ENCODE measurements around the gene L3MBTL4. TPM values are rescaled to one million over a fixed set of nuclear protein-coding genes. Genes with fewer than 3 reads are reported as not detected.

The L3MBTL4 gene
- total RNA-seq, 1 donor from 2014 or later: 0.56 TPM

GRCh38 chr18:6323319-6323889 is 91.3 kb downstream of the L3MBTL4 start:
- Mint-ChIP-seq H3K27me3 (ENCODE audit: unreplicated experiment) (no peaks in the 10 kb centered on the region), H3K36me3 (ENCODE audit: low read depth, unreplicated experiment) (peaks cover 9% of the 10 kb centered on the region), H3K4me1 (ENCODE audit: unreplicated experiment) (peaks cover 2% of the 10 kb centered on the region), H3K9me3 (ENCODE audit: unreplicated experiment) (peaks cover 4% of the 10 kb centered on the region), H3K27ac (ENCODE audit: unreplicated experiment) (no peak overlapping the region), H3K4me3 (ENCODE audit: unreplicated experiment) (no peak overlapping the region)
- TF ChIP-seq, protein P1, sequence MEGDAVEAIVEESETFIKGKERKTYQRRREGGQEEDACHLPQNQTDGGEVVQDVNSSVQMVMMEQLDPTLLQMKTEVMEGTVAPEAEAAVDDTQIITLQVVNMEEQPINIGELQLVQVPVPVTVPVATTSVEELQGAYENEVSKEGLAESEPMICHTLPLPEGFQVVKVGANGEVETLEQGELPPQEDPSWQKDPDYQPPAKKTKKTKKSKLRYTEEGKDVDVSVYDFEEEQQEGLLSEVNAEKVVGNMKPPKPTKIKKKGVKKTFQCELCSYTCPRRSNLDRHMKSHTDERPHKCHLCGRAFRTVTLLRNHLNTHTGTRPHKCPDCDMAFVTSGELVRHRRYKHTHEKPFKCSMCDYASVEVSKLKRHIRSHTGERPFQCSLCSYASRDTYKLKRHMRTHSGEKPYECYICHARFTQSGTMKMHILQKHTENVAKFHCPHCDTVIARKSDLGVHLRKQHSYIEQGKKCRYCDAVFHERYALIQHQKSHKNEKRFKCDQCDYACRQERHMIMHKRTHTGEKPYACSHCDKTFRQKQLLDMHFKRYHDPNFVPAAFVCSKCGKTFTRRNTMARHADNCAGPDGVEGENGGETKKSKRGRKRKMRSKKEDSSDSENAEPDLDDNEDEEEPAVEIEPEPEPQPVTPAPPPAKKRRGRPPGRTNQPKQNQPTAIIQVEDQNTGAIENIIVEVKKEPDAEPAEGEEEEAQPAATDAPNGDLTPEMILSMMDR (IDR thresholded peaks at IDR 0.05; ENCODE audit: unreplicated experiment): no peak
- DNase-seq (ENCODE audit: low spot score): no peak

DNA sequence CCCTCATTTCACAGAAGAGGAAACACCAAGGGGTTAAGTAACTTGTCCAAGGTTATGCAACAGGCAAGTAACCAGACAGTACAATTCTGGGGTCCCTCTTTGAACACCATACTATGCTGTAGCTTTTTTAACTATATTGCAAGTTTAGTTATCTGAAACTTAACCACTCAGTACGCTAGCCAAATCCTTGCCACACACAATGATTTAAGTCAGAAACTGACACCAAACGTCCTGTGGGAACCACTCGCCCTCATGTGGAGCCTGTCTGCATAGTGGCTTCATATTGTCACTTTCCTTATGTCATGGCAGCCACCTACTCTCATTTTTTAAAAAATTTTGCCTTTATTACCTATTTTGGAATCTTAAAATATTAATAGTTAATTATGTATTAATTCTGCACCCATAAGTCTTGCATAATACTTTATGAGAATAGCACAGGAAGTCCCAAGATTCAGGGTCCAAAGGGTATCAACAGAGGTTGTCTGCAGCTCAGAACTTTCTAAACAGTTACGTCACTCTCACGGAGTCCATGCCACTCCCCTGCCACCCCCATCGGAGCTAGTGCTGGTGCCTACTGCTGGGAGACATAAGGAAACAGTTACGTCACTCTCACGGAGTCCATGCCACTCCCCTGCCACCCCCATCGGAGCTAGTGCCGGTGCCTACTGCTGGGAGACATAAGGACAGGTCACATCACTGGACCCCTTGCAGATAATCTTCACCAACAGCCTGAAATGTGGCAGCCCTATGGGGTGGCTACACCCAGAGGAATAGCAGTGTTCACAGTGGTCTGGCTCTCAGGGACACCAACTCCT is 99.0 kb downstream of the L3MBTL4 start:
- Mint-ChIP-seq H3K36me3 (ENCODE audit: low read depth, unreplicated experiment) (no peaks in the 10 kb centered on the region), H3K4me3 (ENCODE audit: unreplicated experiment) (no peak overlapping the region), H3K9me3 (ENCODE audit: unreplicated experiment) (no peaks in the 10 kb centered on the region), H3K4me1 (ENCODE audit: unreplicated experiment) (peaks cover 2% of the 10 kb centered on the region), H3K27me3 (ENCODE audit: unreplicated experiment) (no peaks in the 10 kb centered on the region), H3K27ac (ENCODE audit: unreplicated experiment) (no peak overlapping the region)
- TF ChIP-seq, protein P1 (IDR thresholded peaks at IDR 0.05; ENCODE audit: unreplicated experiment): no peak
- DNase-seq (ENCODE audit: low spot score): no peak

DNA sequence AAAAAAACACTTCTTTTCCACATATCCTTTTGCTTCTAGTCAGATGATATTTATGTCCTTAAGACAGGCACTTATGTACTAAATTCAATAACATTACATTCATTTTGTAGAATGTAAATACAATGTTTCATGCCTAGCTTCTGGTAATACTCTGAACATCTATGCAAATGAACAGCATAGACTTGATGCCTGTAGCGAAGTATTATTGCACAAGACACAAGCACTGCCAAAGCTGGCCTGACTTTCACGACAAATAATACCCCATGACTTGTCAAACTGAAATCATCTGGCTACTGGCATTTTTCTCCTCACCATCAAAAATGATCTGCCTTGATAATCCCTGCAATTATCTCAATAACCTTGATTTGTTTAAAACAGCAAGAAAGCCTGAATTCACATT is 101.3 kb downstream of the L3MBTL4 start:
- Mint-ChIP-seq H3K27me3 (ENCODE audit: unreplicated experiment) (no peaks in the 10 kb centered on the region), H3K36me3 (ENCODE audit: low read depth, unreplicated experiment) (no peaks in the 10 kb centered on the region), H3K4me1 (ENCODE audit: unreplicated experiment) (no peaks in the 10 kb centered on the region)

DNA sequence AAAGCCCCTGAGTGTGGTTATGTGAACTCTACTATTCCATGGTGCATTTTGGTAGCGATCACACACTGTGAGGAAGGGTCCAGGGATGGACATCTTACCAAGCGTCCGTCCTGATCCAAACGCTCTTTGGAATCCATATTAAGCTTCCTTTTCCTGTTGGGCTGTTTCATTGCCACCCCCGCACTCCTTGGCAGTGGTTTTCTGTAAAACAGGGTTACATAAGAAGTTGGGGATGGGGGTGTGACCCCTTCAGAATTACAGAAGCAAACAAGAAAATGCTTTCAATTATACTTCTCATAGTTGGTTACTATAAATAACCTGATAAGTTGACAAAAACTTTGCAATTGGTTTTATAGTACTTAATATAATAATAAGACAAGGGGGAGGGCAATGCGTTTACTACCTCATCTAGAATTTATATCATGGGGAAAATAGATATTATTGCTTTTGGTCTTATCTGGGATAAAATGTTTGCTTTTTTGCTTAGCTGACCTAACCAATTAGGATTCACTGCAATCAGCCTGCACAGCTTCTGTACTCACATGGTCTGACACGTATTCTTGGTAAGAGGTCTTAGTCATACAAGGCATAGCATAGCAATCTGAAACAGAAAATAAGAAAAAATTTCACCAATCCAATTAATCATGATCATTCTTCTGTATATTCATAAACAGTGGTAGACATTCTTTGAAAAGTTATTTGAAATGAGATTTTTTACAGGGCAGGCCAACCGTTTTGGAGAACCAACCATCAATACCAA is 103.1 kb downstream of the L3MBTL4 start:
- Mint-ChIP-seq H3K27me3 (ENCODE audit: unreplicated experiment) (no peaks in the 10 kb centered on the region), H3K9me3 (ENCODE audit: unreplicated experiment) (no peaks in the 10 kb centered on the region), H3K4me1 (ENCODE audit: unreplicated experiment) (no peaks in the 10 kb centered on the region), H3K36me3 (ENCODE audit: low read depth, unreplicated experiment) (no peaks in the 10 kb centered on the region), H3K27ac (ENCODE audit: unreplicated experiment) (no peak overlapping the region), H3K4me3 (ENCODE audit: unreplicated experiment) (no peak overlapping the region)
- no peak for DNase-seq (ENCODE audit: low spot score)
- TF ChIP-seq, protein P1 (IDR thresholded peaks at IDR 0.05; ENCODE audit: unreplicated experiment): no peak

More for the DNA sequence above, 101.3 kb downstream of the L3MBTL4 start:
- Mint-ChIP-seq H3K9me3 (ENCODE audit: unreplicated experiment) (no peaks in the 10 kb centered on the region), H3K27ac (ENCODE audit: unreplicated experiment) (no peak overlapping the region), H3K4me3 (ENCODE audit: unreplicated experiment) (no peak overlapping the region)
- TF ChIP-seq, protein P1 (IDR thresholded peaks at IDR 0.05; ENCODE audit: unreplicated experiment): no peak
- DNase-seq (ENCODE audit: low spot score): no peak
